Inferior parietal cortex (tissue), 1 donor: Measurements from ENCODE around the gene TXLNA.
"Not testable (repeated sequence)": the region's sequence is repeated elsewhere in the genome, so short reads cannot be mapped to it uniquely, and the experiment has no call there.

Experiments used
- DNase-seq: peaks from one replicate; pipeline ENCODE4 v3.0.0-alpha.2; 2016; ENCODE audit errors: extremely low spot score

Gene TXLNA

DNA sequence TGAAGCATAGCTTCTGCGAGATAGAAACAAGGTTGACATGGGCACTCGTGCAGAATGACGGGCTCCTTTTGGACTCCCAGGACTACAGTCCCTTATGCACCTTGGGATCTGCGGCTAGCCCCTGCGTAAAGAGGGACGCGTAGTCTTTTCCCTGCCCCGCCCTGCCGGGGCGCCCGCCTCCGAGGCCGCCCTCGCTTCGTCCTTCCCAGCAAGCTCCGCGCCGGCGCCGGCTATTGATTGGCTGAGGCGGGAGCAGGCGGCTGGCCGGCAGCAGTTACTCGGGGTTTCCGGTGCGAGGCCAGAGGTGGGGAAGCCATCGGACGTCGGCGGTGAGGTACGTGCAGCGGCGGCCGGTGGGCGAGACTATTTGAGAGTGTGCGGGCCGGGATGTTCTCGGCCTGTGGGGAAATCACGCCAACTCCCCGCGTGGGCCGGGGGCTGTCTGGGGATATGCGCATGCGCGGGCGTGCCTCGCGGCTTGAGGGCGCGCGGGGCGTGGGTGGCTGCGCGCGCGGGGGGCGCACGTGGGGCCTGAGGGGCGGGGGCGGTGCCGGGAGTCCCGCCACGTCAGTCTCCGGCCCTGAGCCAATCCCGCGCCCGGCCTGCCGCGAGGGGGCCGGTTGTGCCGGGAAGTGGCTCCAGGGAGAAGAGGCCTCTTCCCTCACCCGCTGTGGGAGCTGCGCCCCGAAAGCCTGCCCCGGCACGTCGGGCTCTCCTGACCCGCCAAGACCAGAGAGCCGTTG is at the start of gene TXLNA:
TXLNA (plus strand) TSS at position 233 of the 743 bp plus-strand sequence. CDS start 671 bp downstream, outside the sequence.
- DNase-seq: peak; percentile 92

DNA sequence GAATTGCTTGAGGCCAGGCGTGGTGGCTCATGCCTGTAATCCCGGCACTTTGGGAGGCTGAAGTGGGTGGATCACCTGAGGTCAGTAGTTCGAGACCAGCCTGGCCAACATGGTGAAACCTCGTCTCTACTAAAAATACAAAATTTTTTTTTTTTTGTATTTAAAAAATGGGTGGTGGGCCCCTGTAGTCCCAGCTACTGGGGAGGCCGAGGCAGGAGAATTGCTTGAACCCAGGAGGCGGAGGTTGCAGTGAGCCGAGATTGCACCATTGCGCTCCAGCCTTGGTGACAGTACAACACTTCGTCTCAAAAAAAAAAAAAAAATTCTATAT is 45.6 kb upstream of the TXLNA start:
- not testable (repeated sequence) for DNase-seq

DNA sequence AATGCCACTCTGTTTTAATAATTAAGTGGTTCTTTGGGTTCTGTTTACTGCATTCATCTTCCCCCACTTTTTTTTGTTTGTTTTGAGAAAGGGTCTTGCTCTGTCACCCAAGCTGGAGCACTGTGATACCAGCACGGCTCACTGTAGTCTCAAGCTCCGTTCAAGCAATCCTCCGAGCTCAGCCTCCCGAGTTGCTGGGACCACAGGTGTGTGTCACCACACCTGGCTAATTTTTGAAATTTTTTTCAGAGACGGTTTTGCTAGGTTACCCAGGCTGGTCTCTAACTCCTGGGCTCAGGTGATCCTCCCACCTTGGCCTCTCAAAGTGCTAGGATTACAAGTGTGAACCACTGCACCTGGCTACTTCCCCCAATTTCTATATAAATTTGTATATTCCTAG is 42.4 kb upstream of the TXLNA start:
- DNase-seq: no peak

DNA sequence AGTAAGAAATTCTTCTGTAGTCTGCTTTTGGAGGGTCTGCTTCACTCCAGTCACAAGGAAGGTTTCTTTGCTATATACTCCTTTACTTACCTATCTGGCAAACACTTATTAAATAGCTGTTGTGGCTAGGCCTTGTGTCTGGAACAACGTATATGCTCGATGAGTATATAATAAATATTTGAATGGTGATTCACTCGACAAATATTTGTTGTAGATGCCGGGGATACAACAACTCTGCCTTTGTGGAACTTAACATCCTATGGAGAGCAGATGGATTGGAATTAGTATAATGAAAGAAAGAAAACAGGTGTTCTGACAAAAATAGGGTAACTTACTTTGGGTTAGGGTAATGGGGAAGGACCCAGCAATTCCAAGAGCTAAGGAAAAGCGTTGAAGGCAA is 40.5 kb upstream of the TXLNA start:
- no peak for DNase-seq

DNA sequence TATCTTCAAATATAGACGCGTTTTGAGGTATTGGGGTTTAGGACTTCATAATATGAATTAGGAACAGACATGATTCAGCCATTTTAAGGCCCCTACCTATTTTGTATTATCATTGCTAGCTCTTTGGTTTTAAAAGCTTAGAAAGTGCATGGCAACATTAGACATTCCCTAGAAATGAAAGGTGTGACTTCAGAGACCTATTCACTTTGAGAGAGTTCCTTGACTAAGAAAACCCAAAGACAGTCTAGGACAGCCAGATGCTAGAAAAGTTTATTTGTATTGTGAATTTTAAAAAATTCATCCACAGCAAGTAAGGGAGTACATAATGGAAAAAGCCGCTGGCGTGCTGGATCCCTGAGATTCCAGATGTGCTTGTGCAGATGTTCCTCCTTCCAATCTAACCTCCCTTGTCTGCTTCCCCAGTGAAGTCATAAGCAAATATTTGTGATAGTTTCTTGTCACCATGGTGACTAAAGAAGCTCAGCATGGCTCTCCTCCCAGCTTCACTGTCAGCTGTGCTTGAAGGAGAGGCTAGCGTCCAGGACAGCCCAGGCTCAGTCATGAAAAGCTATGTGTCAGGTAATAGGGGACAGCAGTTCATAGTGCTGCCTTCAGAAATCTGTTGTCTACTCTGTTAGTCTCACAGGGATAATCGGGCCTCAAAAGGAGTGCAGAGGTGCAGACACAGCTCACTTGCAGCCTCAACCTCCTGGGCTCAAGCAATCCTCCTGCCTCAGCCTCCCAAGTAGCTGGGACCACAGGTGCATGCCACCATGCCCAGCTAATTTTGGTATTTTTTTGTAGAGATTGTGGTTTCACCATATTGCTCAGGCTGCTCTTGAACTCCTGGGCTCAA is 36.8 kb upstream of the TXLNA start:
- DNase-seq: no peak

DNA sequence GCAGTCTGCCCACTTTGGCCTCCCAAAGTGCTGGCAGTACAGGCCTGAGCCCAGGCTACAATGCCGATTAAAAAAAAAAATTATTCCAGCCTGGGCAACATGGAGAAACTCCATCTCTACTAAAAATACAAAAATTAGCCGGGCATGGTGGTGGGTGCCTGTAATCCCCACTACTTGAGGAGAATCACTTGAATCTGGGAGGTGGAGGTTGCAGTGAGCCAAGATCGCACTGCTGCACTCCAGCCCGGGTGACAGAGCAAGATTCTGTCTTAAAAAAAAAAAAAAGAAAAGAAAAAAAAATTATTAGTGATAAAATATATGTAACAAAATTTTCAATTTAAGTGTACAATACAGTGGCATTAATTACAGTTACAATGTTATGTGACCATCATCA is 36.2 kb upstream of the TXLNA start:
- not testable (repeated sequence) for DNase-seq

DNA sequence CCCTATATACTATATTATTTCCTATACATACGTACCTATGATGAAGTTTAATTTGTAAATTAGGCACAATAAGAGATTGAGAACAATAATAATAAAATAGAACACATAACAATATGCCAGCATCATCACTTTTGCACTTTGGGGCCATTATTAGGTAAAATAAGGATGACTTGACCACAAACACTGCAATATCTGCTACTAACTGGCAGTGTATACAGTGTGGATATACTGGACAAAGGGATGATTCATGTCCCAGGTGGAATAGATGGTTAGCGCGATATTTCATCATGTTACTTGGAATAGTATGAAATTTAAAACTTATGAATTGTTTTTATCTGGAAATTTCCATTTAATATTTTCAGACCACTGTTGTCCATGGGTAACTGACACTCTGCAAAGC is 35.4 kb upstream of the TXLNA start:
- no peak for DNase-seq

DNA sequence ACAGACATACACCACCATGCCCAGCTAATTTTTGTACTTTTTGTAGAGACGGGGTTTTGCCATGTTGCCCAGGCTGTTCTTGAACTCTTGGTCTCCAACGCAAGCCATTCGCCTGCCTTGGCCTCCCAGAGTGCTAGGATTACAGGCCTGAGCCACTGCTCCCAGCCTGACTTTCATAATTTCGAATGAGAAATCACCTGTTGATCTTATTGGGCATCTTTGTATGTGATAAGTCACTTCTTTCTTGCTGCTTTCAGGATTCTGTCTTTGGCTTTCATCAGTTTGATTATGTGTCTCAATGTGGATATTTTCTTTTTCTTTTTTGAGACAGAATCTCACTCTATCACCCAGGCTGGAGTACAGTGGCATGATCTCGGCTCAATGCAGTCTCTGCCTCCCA is 31.7 kb upstream of the TXLNA start:
- not testable (repeated sequence) for DNase-seq

DNA sequence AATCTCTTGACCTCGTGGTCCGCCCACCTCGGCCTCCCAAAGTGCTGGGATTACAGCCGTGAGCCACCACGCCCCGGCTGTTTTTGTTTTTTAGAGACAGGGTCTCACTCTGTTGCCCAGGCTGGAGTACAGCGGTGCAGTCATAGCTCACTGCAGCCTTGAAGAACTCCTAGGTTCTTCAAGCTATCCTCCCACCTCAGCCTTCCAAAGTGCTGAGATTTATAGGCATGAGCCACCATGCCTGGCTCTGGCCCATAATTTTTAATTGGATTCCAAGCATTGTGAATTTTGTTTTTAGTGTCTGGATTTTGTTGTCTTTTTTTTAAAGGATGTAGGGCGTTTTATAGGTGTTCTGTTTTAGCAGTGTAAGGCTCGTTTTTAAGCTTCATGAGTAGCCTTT is 28.6 kb upstream of the TXLNA start:
- DNase-seq: no peak

DNA sequence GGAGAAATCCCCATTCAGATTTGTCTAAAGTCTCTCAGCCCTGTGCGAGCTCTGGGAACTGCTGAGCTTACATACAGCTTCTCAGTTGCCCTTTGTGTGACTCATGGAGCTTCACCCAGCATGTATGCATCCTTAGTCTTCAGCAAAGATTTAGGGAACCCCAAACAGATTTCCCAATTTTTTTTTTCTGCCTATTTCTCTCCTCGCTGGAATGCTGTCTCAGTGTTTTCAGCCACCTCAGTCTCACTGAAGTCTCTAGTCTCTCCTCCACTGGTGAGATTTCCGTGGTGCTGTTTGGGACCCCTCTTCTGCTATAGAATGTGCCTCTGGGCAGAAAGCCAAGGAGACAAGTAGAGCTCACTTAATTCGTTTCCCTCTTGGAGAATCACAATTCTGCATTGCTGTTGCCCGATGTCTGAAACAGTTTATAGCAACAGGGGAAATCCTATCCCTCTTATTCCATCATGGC is 28.1 kb upstream of the TXLNA start:
- no peak for DNase-seq

DNA sequence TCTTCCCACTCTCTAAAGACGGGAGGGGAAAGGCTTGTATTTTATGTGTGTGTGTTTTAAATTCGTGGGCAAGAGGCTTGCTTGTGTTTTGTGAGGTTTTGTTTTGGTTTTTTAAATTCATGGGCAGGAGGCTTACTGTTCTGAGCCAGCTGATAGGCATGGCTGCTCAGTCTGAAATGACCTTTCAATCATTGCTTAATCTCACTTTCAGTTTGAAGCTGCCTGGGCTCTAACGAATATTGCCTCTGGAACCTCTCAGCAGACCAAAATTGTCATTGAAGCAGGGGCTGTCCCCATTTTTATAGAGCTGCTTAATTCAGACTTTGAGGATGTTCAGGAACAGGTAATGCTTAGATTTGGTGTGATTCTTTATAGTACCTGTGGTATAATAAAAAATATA is 20.3 kb upstream of the TXLNA start:
- no peak for DNase-seq

DNA sequence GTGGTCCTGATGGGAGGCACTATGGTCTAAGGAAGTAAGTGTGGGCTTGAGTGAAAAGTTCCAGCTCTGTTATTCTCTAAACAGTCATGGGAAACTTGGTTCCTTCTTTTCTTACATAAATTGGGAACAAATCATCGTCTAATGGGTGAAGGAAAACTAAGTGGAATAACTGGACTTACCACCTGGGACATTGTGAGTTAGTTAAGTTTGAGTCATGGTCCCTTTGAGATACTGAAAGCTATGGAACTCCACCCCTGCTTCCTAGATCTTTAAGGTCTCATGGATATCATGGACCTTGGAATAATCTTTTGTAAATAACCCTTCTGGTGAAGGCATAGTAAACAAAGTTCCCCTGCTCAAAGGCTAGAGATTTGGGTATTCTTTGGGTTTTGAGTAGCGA is 16.1 kb upstream of the TXLNA start:
- DNase-seq: no peak

DNA sequence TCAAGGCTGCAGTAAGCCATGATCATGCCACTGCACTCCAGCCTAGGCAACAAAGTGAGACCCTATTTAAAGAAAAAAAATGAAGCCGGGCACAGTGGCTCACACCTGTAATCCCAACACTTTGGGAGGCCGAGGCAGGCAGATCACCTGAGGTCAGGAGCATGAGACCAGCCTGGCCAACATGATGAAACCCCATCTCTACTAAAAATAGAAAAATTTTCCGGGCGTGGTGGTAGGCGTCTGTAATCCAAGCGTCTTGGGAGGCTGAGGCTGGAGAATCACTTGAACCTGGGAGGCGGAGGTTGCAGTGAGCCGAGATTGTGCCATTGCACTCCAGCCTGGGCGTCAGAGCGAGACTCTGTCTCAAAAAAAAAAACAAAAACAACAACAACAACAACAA is 13.8 kb upstream of the TXLNA start:
- not testable (repeated sequence) for DNase-seq

DNA sequence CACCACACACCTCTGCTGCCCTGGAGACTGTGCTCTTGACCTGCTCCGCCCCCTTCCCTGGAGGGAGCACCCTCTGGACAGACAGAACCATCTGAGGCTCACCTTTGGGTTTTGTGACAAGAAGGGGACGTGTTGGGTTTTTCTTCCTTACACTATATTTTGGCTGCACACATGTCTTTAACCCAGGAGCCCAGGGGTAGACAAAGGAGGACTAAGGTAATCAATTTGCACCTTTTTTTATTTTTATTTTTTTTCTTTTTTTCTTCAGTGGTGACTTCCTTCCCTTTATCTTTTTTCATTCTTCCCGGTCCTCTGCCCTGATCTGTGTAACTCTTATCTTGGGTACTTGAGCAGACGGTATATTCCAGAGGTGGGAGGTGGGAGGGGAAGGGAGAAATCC is 8.5 kb upstream of the TXLNA start:
- no peak for DNase-seq

DNA sequence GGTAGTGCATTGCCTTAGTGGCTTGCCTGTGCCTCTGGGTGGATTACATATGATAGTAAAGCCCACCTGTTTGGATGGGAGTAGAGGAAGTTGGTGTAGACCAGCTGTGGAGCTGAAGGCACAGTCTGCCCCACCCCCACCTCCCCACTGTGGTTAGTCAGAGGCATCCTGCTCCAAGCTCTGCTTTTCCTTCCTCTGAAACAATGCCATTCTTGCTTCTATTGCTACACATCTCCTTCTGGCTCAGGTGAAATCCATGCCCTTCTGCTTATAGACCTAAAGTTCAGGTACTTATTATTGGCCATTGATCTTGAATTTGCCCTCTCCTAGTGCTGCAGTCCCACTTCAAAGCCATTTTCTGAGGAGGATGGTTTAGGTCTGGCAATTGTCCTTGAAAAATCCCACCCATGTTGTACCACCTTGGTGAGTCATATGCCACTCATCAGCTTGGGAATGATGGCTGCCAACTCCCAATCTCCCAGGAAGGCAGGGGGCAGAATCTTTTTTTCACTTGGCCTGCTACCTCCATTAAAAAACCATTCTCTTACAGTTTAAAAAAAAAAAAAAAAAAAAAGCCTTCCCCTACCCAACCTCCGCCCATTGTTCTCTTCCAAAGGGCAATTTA is 6.7 kb upstream of the TXLNA start:
- DNase-seq: no peak

DNA sequence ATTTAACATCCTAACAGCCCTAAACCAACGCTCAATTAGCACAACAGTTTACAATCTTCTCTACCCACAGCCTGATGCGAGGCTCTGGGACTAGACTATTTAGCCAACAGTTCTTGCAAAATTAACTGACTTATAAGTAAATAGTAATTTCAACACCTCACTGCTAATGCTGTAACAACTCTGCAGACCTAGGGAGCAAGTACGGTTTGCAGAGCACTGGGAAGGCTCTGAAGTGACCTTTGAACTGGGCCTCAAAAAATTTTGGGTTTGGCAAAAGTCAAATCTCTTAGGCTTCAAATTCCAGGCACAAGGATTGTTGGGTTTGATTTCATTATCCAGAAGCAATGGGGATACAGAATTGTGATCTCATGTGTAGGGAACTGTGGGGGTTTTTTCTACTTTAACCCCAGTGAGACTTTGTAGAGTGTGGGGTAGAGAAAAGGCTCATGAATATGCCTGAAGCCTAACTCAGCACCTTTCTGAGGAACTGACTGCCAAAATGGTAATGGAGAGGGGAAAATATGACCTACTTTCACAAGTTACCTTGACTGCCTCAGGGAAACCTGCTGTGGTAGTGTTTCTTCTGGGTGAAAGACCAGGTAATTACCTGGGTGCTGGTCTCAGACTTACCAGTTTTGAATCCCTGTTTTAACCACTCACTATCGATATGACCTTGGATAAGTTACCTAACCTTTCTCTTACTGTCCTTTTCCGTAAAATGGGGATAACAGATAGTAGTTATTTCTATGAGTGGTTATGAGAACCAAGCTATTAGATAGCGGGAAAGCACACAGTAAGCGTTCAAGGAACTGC is 889 bp upstream of the TXLNA start:
- DNase-seq: no peak

DNA sequence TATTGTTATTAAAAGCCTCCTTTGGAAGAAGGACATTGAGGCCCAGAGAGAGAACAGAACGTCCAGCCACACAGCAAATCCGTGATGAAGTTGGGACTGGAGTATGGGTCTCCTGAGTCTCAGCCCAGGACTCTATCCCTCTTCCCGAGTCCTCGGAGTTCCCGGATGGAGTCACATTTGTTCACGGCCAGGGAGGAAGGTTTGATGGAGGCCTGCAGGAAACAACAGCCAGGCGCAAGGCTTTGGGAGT is 357 bp upstream of the TXLNA start:
- DNase-seq: no peak

DNA sequence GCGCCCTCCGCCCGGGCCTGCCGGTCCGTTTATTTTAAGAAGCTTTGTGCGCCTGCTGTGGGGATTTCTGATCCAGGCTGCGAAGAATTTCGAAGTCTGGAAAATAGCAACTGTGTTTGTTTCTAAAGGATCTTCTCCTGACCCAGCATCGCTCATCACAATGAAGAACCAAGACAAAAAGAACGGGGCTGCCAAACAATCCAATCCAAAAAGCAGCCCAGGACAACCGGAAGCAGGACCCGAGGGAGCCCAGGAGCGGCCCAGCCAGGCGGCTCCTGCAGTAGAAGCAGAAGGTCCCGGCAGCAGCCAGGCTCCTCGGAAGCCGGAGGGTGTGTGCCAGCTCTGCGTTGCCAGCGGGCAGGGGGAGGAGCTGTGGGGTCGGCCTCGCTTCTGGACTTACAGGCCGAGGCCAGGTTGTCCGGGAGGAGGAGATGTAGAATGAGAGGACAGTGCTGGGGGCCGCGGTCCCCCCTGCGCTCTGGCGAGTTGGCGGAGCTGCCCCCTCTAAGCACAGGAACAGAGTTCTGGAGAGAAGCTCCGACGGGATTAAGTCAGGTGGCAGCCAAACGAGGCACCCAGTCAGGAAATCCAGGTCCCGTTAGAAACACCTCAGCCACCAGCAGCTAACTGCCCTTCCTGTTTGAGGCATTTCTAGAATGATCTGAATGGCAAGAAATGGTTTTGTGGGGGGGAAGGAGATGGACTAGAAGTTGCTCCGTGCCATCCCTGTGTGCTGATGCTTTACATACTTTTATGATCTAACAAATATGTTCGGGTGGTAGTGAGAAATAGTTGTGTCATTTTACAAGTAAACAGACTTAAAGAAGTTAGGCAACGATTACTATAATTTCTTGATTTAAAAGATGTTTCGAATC is 948 bp downstream of the TXLNA start:
- no peak for DNase-seq

DNA sequence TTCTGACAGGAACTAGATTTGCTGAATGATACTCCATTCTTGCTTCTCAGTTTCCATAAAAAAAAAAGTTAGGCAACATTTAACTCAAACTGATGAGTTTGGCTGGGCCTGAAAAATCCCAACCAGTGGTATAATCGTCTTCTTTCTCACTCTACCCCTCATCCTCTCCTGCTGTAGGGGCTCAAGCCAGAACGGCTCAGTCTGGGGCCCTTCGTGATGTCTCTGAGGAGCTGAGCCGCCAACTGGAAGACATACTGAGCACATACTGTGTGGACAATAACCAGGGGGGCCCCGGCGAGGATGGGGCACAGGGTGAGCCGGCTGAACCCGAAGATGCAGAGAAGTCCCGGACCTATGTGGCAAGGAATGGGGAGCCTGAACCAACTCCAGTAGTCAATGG is 1.6 kb downstream of the TXLNA start:
- no peak for DNase-seq

DNA sequence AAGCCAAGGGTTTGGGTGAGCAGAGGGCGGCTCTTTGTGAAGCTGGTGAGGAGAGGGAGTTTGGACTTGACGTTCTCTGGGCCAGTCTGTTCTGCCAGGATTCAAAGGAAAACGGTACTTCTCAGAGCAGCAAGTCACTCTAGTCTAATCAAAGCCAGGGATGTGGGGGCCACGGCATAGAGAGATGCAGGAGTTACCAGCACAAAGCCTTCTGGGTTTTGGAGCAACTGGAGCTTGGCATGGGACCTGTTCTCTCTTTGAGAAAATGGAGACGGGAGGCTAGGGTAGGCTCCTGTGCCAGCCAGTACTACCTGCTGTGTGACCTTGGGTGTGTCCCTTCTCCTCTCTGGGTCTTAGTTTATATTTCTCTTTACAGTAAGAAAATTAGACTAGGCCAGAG is 2.1 kb downstream of the TXLNA start:
- DNase-seq: no peak

DNA sequence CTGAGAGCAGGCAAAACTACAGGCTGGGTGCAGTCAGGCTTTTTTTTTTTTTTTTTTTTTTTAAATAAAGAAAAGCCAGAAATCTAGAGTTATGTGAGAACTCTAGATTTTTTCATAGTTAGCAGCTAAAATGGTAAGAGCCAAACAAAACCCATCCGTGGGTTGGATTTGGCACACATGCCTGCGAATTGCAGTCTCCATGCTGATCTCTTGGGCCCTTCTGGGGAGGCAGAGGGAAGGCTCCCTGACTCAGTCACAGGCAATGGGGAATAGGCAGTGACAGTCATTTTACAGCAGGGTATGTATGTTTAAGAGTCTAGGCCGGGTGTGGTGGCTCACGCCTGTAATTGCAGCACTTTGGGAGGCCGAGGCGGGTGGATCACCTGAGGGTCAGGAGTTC is 2.6 kb downstream of the TXLNA start:
- DNase-seq: no peak
